ENCODE measurements around the gene LDHA. TPM values are rescaled to one million over a fixed set of nuclear protein-coding genes. Genes with fewer than 3 reads are reported as not detected.

LDHA gene
- total and polyA plus RNA-seq, 2 of the 13 experiments (the other 11 are each of a cell fraction or from before 2014, with no cell fraction given) = 805 to 1,547 TPM

DNA sequence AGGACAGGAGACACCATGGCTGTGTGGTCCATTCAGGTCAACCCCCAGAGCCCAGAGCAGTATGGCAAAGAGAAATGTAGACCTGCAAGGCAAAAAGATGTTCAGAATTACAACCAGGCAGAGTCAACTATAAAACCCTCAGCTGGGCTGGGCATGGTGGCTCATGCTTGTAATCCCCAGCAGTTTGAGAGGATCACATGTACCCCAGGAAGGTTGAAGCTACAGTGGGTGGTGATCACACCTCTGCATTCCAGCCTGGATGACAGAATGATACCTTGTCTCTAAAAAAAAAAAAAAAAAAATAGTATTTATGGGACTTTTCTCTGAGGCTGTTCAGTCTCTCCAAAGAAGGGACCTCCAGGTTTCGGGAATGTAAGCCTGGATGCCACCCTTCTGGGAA is 18.4 kb upstream of the LDHA start:
- Histone ChIP-seq H4K20me1 (ENCODE audit: insufficient read depth, low read length) (no peaks in the 10 kb centered on the region), H3K4me2 (ENCODE audit: low read depth, low read length) (no peak overlapping the region), H3K9me3 (ENCODE audit: low read length) (no peaks in the 10 kb centered on the region), H3K36me3 (replicated peaks in 1 of 2; ENCODE audit: control insufficient read depth in 1 of 2, insufficient read depth in 2 of 2, low read length in 2 of 2) (no peaks in the 10 kb centered on the region), H3K9ac (ENCODE audit: insufficient read depth, low read depth, low read length) (no peak overlapping the region), H3K27me3 (ENCODE audit: control insufficient read depth in 1 of 2, insufficient read depth in 2 of 2, low read length in 2 of 2) (no peaks in the 10 kb centered on the region), H3K27ac (ENCODE audit: extremely low read length, insufficient read depth, low read length) (no peak overlapping the region), H3K4me1 (ENCODE audit: insufficient read depth, low read length) (peaks cover 12% of the 10 kb centered on the region; the same call in 1 of the 2 replicates), H3K79me2 (ENCODE audit: insufficient read depth, low read length) (no peaks in the 10 kb centered on the region), H2AFZ (ENCODE audit: low read length) (no peak overlapping the region), H3K4me3 (replicated peaks in 1 of 3; ENCODE audit: insufficient read depth in 1 of 3, low read depth in 2 of 3, low read length in 3 of 3) (no peak overlapping the region)
- FAIRE-seq (no peak), DNase-seq (ENCODE audit: low spot score) (no peak), ATAC-seq (no peak)
- ChIA-PET POLR2A (no interaction called here), CTCF (ENCODE audit: low intra/inter-chr PET ratio, low total read pairs) (no interaction called here)
- no peak for TF ChIP-seq NONO (IDR thresholded peaks at IDR 0.05)
- no peak for TF ChIP-seq NONO (CRISPR knock-in tag; conservative IDR thresholded peaks at IDR 0.05)
- no peak for TF ChIP-seq ZFYVE20 (CRISPR knock-in tag; IDR thresholded peaks at IDR 0.05; ENCODE audit: borderline replicate concordance, low read depth)
- no peak for TF ChIP-seq ZFP82 (CRISPR knock-in tag; IDR thresholded peaks at IDR 0.05; ENCODE audit: borderline replicate concordance)
- intact Hi-C loops (cut with micrococcal nuclease; ENCODE audit: unreplicated experiment) (no loop called here), in situ Hi-C loops (cut with HindIII; ENCODE audit: extremely low pct_ligation_motif_present, low pct_unique_long_range_greater_than_20kb) (no loop called here)
- WGBS (ENCODE audit: low lambda C conversion rate) = 100% methylated on average over 1 of the region's 1 CpG
- no TSS peak for BruUV-seq (replicated peaks)

DNA sequence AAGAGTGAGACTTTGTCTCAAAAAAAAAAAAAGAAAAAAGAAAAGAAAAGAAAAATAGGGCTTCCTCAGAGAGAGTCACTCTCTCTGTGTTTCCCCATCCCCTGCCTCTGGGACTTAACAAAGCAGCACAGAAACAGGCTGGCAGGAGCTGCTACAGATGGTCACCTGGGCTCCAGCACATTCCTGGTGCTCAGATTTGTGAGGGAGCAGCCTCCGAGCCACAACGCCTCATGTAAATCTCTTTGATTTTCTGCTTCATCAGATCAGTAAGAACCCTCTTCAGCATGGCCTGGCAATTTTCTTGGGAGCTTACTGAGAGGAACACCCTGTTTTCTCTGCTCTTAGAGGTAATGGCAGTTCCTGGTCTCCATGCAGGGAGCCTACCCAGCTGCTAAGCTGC is 15.2 kb upstream of the LDHA start:
- H3K9me3 ChIP-seq (ENCODE audit: low read length) = no peaks in the 10 kb centered on the region
- POLR2A ChIA-PET = no interaction called here
- no TSS peak for BruUV-seq (replicated peaks)
- no peaks in the 10 kb centered on the region for H3K79me2 ChIP-seq (ENCODE audit: insufficient read depth, low read length)
- 42% methylated on average over 2 of the region's 2 CpGs for WGBS (ENCODE audit: low lambda C conversion rate)
- H3K27me3 ChIP-seq (ENCODE audit: control insufficient read depth in 1 of 2, insufficient read depth in 2 of 2, low read length in 2 of 2) = no peaks in the 10 kb centered on the region
- peaks cover 24% of the 10 kb centered on the region for H3K4me1 ChIP-seq (ENCODE audit: insufficient read depth, low read length)
- no peaks in the 10 kb centered on the region for H4K20me1 ChIP-seq (ENCODE audit: insufficient read depth, low read length)
- DNase-seq (ENCODE audit: low spot score) (no peak), ATAC-seq (no peak), FAIRE-seq (no peak)
- no peaks in the 10 kb centered on the region for H3K36me3 ChIP-seq (replicated peaks in 1 of 2; ENCODE audit: control insufficient read depth in 1 of 2, insufficient read depth in 2 of 2, low read length in 2 of 2)
- intact Hi-C loops (cut with micrococcal nuclease; ENCODE audit: unreplicated experiment) (no loop called here), in situ Hi-C loops (cut with HindIII; ENCODE audit: extremely low pct_ligation_motif_present, low pct_unique_long_range_greater_than_20kb) (no loop called here)
- no peak overlapping the region for H2AFZ ChIP-seq (ENCODE audit: low read length)
- CTCF ChIA-PET (ENCODE audit: low intra/inter-chr PET ratio, low total read pairs) = no interaction called here
- H3K9ac ChIP-seq (ENCODE audit: insufficient read depth, low read depth, low read length) = no peak overlapping the region
- H3K4me2 ChIP-seq (ENCODE audit: low read depth, low read length) = no peak overlapping the region
- no peak overlapping the region for H3K27ac ChIP-seq (ENCODE audit: extremely low read length, insufficient read depth, low read length)
- H3K4me3 ChIP-seq (replicated peaks in 1 of 3; ENCODE audit: insufficient read depth in 1 of 3, low read depth in 2 of 3, low read length in 3 of 3) = no peak overlapping the region
- TF ChIP-seq ZBTB7B (CRISPR knock-in tag; IDR thresholded peaks at IDR 0.05) = no peak
- TF ChIP-seq, protein P1, sequence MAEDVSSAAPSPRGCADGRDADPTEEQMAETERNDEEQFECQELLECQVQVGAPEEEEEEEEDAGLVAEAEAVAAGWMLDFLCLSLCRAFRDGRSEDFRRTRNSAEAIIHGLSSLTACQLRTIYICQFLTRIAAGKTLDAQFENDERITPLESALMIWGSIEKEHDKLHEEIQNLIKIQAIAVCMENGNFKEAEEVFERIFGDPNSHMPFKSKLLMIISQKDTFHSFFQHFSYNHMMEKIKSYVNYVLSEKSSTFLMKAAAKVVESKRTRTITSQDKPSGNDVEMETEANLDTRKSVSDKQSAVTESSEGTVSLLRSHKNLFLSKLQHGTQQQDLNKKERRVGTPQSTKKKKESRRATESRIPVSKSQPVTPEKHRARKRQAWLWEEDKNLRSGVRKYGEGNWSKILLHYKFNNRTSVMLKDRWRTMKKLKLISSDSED (CRISPR knock-in tag; IDR thresholded peaks at IDR 0.05) = no peak
- TF ChIP-seq SATB2 (CRISPR knock-in tag; IDR thresholded peaks at IDR 0.05) = no peak
- TF ChIP-seq, protein P2, sequence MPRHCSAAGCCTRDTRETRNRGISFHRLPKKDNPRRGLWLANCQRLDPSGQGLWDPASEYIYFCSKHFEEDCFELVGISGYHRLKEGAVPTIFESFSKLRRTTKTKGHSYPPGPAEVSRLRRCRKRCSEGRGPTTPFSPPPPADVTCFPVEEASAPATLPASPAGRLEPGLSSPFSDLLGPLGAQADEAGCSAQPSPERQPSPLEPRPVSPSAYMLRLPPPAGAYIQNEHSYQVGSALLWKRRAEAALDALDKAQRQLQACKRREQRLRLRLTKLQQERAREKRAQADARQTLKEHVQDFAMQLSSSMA (CRISPR knock-in tag; IDR thresholded peaks at IDR 0.05) = no peak
- TF ChIP-seq, protein P3, sequence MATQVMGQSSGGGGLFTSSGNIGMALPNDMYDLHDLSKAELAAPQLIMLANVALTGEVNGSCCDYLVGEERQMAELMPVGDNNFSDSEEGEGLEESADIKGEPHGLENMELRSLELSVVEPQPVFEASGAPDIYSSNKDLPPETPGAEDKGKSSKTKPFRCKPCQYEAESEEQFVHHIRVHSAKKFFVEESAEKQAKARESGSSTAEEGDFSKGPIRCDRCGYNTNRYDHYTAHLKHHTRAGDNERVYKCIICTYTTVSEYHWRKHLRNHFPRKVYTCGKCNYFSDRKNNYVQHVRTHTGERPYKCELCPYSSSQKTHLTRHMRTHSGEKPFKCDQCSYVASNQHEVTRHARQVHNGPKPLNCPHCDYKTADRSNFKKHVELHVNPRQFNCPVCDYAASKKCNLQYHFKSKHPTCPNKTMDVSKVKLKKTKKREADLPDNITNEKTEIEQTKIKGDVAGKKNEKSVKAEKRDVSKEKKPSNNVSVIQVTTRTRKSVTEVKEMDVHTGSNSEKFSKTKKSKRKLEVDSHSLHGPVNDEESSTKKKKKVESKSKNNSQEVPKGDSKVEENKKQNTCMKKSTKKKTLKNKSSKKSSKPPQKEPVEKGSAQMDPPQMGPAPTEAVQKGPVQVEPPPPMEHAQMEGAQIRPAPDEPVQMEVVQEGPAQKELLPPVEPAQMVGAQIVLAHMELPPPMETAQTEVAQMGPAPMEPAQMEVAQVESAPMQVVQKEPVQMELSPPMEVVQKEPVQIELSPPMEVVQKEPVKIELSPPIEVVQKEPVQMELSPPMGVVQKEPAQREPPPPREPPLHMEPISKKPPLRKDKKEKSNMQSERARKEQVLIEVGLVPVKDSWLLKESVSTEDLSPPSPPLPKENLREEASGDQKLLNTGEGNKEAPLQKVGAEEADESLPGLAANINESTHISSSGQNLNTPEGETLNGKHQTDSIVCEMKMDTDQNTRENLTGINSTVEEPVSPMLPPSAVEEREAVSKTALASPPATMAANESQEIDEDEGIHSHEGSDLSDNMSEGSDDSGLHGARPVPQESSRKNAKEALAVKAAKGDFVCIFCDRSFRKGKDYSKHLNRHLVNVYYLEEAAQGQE (IDR thresholded peaks at IDR 0.05; ENCODE audit: borderline replicate concordance in 1 of 2, low read depth in 1 of 2, low read length in 2 of 2) = no peak
- TF ChIP-seq ZNF260 (CRISPR knock-in tag; IDR thresholded peaks at IDR 0.05; ENCODE audit: borderline replicate concordance, low read depth) = no peak
- no peak for TF ChIP-seq ZNF816 (CRISPR knock-in tag; IDR thresholded peaks at IDR 0.05; ENCODE audit: borderline replicate concordance)
